NCI-H1436 (cell line): ENCODE data around the gene GNA14.
"Not testable (repeated sequence)": the region's sequence is repeated elsewhere in the genome, so short reads cannot be mapped to it uniquely, and the experiment has no call there.

Experiments used
- DNase-seq: peaks from one replicate; lab custom pipeline; 2025; lab: John Stamatoyannopoulos, UW

The GNA14 gene

DNA sequence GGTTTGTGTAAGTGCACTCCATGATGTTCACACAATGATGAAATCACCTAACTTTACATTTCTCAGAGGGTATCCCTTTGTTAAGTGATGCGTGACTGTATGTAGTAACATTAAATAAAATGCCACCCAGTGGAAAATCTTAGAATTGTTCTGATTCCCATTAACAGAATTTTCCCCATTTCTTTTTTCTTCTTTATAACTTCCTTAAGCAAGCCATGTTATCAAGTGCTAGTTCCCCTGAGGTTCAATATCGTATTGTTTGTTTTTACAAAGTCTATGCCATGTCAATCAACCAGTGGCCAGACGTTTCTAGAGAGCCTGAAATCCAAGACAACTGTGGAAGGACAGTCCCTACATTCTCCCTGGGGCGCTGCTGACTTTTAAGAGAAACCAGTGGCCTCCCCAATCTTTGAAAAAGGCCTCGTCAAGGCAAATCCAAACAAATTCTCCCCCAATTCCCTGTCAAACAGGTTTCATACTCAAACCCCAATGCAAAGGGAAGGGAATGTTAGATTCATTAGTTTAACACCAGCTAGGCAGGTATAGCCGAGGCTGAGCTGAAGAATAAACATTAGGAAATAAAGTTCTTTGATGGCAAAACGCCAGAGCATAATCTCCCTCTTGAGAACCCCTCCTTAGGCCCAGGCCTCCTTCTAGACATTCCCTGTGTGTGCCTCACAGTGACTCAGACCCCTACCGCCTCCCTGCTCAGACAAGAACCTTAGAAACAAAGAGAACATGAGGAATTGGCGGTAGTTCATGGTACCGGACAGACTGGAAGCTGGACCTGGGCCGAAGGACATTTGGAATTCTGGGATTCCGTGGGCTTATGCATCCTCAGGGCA lies 198.7 kb downstream of the GNA14 start:
- no peak for DNase-seq

DNA sequence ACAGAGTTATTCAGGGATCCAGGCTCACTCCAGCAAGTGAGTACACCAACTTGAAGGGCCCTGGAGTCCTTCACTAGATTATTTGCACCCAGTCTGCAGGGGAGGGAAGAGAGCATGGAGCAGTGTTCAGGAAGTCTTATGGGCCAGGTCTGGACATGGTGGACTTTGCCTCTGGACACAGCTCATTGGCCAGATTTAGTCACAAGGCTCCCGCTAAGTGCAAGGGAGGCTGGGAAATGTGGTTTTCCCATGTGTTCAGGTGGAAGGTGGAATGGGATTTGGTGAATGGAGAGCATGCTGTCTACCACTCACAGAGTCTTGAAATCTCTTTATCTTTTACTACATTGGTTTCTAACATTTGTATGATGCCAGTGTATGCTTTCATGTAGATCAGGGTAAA lies 200.5 kb downstream of the GNA14 start:
- no peak for DNase-seq

DNA sequence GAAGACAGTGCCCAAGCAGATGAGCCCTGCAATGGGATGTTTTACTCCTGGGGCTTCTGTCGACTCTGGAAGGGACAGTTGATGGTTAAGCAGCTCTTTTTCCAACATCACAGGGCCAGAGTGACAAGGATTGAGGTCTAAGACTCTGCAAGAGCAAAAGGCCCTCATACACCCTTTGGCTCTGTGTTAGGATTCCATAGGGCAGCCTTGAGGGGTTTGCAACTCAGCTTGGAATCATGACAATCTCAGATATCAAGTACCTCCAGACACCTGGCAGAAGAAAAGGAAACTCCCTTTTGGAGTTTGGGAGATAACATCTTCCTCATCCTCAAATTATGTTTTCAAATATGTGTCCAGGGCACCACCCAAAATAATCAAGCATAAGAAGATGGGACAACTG lies 205.7 kb downstream of the GNA14 start:
- DNase-seq, result no peak

DNA sequence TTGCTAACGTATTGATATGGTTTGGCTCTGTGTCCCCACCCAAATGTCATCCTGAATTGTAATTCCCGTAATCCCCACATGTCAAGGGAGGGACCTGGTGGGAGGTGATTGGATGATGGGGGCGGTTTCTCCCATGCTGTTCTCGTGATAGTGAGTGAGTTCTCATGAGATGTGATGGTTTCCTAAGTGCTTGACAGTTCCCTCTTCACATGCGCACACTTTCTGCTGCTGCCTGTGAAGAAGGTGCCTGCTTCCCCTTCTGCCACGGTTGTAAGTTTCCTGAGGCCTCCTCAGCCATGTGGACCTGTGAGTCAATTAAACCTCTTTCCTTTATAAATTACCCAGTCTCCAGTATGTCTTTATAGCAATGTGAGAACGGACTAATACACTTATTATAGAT lies 207.0 kb downstream of the GNA14 start:
- not testable (repeated sequence) for DNase-seq

DNA sequence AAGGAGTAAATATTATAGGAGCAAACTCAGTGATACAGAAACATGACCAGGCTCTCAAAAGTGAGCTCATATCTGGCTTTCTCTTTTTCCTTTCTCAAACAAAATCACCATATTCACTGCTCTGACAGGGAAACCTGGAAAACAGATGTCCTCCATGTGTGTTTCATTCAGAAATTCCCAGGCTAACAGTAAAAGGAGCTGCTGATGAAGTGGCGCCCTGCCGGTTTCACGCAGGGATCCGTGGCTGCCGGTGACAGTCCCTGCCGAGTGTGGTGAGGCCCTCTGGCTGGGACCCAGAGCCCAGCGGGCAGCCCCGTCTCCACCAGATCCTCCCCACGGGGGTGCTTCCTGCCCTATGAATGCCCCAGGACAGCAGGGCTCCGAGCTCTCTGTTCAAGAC lies 208.1 kb downstream of the GNA14 start:
- DNase-seq, result no peak

DNA sequence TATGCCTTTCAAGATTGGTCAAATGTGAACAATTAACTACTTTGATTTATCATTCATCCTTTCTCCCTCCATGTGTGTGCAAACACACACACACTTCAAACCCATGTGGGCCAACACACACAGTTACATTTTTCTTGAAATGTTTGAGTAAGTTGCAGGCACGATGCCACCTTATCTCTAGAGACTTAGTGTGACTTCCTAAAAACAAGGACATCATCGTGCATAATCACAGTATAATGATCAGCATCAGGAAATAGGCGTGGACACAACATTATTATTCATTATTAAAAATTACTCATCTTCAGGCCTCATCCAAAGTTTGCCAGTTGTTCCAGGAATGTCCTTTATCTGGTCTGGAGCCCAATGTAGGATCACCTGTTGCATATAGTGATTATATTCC lies 209.5 kb downstream of the GNA14 start:
- no peak for DNase-seq

DNA sequence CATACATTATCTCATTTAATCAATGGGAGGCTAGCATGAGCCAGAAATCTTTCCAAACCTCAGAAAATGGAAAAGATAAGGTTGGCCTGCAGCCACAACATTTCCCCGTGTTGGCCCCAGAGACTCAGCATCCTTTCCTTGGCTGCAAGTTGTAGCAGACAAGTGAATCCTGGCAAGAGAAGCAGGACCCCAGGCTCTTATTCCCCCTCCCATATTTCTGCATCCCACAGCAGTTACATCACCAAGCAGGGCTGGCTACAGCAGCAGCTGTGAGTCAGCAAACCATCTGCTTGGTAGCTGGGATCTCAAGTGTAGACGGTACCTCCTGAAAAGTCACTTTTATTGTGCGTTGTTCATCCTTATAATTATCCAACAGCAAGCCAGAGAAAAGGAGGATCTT lies 212.4 kb downstream of the GNA14 start:
- no peak for DNase-seq

DNA sequence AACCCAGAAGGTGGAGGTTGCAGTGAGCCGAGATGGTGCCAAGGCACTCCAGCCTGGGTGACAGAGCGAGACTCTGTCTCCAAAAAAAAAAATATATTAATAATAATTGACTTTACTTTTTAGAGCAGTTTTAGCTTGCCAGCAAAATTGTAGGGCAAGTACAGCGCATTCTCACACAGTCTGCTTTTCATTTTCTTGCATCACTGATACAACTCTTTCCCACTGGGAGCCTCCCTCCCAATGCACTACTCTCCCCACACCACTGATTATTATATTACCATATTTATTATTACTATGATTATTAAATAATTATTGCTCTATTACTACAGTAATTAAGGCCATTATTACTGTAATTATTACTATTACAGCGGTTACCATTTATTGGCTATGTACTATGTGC lies 212.8 kb downstream of the GNA14 start:
- no peak for DNase-seq

DNA sequence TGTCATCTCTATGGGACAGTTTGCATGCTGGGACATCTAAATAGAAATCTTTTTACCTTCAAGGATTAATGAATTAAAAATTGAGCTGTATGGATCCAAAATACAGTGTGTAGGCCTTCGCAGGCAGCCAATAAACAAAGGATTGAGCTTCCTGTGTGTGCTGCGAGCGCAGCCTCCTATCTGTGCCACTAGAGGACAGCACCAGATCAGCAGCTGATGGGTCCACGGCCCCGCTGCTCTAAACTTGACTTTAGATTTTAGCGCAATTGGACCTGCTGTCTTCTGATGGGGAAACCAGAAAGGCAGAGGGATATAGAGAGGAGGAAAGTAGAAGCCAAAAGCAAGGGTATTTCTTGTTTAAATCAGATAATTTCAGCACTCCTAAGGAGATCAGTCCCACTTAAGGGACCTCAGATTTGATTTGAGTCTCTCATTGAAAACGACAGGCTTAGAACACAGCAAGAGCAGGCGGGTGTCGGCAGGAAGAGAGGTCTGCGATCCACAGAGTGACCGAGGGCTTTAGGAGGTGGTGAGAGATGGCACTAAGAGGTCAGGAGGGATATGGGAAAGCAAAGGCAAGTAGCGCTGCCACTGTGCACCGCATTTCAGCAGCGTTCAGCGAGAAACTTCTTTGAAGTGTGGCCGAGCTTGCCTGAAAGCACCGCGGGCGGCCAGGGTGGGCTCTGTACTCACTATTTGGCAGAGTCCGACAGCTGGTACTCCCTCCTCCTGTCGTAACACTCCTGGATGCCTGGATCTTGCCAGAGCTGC lies 214.3 kb downstream of the GNA14 start:
- DNase-seq, result peak; percentile 65

DNA sequence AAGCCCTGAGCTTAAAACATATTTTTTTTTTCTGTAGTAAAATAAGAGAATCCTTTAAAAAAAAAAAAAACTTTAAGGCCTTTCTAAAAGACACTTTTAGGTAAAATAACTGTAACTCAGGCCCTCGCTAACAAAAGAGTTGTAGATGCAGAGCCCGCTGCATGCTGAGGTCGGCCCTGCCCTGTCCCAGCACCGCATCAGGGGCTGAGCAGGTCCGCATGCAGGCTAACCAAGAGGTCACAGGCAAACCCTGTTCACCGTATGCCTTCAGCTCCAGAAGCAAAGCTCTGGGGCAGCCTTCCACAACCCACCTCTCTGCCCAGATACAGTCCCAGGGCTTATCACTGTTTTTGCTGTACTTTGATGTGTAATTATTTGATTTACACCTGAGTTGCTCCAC lies 216.1 kb downstream of the GNA14 start:
- no peak for DNase-seq

DNA sequence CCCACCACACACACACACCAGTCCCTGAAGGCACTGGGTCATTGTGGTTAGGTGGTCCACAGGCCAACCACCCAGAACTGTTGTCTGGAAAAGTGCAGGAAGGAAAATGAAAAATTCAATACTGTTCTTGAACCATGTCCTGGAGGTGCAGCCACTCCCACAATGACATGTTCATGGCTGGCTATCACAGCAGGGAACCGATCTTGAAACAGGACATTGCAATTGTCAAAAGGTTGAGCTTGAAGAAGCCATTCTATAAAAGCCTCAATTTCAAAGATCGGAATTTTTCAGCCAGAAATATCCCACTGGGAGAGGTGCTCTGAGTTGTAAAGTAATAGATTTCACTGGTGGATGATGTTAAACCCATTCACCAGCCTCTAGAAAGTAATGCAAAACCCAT lies 218.2 kb downstream of the GNA14 start:
- no peak for DNase-seq

DNA sequence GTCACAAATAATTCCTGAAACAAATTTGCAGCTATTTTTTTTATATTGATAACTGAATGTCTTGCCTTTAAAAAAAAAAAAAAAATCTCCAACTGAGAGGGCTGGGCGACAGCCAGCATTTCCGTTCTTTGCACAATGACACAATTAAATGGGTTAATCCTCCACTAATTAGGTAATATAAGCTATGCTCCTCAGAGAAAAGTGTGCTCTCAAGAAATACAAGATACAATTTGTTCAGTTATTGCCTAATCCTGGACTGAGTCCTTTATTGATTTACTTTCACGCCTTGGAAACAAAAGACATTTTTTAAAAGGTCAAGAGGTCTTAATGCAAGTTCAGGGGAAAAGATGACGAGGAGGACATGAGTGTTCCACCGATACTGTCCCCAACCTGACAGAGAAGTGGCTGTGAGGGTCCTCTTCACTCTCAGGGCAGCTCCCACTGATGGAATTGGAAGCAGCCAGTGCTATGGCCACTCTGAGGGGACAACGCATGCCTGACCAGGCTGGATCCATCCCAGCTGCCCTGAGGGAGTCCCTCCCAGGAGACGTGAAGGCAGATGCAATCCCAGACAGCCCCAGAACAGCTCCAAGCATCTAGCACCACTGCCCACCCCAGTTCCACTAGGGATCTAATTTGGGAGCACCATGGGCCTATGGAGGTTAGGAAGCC lies 220.7 kb downstream of the GNA14 start:
- DNase-seq, result peak; percentile 2

DNA sequence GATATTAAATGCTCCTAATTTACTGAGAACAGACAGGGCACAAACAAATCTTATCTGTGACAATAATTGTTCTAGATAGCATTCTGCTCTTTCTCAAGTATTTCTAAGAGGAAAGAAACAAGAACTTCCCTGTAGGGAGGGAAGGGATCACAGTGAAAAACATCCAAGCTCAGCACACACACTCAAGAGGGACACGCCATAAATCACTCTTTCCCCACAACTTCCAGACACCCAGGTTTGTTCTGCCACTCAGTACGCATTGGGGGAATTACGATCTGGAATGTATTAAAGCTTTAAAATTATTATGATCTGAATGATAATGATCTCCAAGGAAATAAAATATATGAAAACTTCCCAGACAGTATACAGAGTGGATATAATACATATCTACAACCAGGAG lies 221.4 kb downstream of the GNA14 start:
- no peak for DNase-seq

DNA sequence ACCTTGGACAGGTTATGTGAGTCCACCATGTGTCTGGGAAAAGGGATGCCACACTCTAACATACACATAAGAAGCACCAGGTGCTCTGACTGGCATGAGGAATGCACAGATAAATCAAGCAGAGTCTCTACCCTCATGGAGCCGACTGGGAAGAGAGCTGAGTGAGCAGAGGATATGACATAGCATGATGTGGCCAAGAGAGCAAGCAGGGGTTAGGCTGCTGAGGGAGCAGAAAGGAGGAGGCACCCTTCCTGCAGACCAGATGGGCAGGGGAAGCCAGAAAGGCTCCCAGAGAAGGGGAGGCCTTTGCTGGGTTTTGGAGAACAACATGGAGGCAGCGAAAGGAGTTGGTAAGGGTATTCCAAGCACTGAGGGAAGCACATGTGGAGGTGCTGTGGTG lies 223.1 kb downstream of the GNA14 start:
- no peak for DNase-seq

DNA sequence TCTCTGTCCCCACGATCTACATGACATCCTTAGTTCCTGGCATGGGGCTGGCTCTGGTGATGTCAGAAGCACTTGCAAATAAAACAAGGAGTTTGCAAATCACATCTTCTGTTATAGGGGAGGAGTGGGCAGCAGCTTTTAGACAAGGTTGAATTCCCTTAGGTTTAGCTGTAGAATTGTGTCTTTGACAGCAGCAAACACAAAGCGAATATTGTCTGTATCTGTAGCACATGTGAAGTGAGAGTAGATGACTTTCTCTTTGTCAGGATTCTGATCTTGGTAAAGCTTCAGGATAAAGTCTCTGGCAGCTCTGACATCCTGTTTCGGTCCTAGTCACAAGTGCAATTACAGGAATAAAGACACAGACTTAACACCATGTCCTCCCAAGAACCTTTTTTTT lies 224.3 kb downstream of the GNA14 start:
- DNase-seq, result no peak

DNA sequence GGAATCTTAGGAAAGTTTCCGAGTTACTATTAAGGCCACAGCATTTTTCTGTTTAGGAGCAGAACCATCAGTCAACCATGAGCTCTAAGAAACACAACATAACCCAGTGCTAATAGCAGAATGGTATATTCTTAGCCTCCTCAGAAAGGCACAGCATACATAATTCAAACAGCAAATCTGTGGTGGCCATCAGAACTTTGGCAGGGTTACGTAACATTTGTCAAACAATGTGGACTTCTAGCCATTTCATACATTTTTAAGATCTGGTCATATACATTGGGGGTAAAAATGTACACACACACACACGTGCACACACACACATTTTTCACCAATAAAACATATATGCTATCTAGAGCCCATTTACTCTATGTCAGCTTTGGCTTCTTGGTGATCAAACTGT lies 225.2 kb downstream of the GNA14 start:
- DNase-seq, result no peak

DNA sequence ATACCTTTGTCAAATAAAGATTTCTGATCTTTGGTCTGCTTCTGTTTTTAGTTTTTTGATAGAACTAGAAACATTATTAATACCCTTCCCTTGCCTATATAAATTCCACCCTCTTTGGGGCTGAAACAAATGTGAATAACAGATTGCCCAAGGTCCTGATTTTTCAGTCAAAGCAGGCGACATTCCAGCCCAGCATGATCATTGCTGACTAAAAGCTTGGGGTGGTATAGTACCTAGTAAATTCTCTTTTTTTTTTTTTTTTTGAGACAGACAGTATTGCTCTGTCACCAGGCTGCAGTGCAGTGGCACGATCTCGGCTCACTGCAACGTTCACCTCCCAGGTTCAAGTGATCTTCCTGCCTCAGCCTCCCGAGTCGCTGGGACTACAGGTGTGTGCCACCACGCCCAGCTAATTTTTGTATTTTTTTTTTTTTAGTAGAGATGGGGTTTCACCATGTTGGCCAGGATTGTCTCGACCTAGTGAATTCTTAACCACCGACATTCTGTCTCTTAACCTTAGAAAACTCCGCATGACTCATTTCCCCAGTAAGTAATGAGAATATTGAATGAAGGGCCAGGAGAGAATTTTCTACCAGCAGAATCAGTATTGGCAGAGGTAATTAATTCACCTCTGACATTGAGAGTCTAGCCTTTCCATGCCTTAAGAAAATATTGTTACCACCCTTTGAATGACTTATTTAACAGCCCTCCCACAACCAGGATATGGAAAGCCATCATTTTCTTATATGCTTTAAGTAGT lies 226.4 kb downstream of the GNA14 start:
- DNase-seq, result no peak

DNA sequence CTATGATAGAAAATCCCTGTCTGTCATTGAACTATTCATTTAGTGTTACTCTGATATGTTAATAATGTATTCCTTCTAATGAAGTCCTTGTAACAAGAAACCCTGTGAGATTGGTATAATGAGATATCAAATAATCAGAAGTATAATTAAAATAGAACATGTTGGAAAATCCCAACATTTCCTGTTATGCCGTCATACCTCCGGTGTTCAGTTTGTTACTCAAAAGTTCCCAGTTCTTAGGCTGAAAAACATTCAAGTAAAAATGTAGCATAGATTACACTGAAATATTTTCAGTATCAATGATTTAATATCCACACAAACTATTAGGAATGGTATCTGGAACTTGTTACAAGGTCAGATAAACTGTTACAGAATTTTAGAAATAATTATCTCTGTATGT lies 227.5 kb downstream of the GNA14 start:
- no peak for DNase-seq

DNA sequence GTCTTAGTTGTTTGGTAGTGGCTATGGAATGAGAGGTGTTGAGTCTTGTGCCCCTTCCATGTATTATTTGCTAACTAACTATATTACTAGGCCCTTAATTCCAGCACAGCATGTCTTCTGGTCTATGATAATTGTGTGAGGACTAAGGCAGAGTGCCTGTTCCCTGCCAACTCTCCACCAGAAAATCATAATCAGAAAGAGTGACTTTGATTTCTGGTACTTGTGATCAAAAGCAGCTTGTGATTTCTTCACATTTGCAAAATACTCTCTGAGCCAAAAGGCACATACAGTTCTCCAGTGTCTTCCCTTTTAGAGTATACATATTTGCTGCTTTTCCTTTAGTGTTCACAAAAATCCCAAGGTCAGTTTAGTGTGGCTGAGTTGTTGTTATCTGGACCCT lies 229.9 kb downstream of the GNA14 start:
- no peak for DNase-seq

DNA sequence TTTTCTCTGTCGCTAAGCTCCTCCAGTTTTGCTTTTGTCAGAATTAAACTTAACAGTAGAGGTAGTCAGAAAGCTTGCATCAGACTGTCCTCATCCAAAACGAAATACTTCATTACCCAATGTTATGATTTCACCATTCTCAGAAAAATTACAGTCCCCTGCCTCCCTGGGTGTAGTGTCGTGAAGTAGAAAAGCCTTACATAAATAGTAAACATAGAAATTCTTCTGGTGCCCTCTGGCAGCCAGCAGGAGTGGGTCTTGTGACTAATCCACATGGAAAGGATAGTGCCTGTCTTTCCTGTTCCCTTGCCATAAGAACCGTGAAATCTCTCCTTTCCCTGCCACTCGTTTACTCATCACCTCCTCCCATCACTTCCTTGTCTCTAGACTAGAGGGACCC lies 230.6 kb downstream of the GNA14 start:
- DNase-seq, result no peak

DNA sequence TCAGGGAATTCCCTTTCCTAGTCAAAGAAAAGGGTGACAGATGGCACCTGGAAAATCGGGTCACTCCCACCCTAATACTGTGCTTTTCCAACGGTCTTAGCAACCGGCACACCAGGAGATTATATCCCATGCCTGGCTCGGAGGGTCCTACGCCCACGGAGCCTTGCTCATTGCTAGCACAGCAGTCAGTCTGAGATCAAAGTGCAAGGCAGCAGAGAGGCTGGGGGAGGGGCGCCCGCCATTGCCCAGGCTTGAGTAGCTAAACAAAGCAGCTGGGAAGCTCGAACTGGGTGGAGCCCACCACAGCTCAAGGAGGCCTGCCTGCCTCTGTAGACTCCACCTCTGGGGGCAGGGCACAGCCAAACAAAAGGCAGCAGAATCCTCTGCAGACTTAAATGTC lies 239.6 kb downstream of the GNA14 start:
- DNase-seq, result not testable (repeated sequence)

DNA sequence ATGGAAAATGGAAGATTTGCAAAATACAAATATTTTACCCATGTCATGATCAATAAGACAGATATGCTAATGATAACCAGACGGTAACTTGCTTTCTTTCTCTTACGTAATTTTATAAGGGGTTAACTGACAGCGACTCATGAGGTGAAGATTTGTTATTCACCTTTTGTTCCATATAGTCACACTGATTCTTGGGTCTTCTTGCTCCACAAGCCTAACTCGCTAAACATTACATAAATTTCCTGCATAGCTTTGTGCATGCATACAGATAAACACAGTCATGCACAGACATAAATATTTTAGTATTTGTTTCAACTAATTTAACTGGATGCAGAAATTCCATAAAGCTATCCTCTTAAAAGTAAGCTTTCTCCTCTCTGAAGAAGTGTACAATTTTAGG lies 244.9 kb downstream of the GNA14 start:
- DNase-seq, result no peak
